ENCODE results near the gene GPATCH4. TPM values are rescaled to one million over a fixed set of nuclear protein-coding genes. Genes with fewer than 3 reads are reported as not detected.
"Not testable (repeated sequence)": the region's sequence is repeated elsewhere in the genome, so short reads cannot be mapped to it uniquely, and the experiment has no call there.

The GPATCH4 gene
- total RNA-seq, 2 experiments from 2014 or later = 19.0 to 20.6 TPM

DNA sequence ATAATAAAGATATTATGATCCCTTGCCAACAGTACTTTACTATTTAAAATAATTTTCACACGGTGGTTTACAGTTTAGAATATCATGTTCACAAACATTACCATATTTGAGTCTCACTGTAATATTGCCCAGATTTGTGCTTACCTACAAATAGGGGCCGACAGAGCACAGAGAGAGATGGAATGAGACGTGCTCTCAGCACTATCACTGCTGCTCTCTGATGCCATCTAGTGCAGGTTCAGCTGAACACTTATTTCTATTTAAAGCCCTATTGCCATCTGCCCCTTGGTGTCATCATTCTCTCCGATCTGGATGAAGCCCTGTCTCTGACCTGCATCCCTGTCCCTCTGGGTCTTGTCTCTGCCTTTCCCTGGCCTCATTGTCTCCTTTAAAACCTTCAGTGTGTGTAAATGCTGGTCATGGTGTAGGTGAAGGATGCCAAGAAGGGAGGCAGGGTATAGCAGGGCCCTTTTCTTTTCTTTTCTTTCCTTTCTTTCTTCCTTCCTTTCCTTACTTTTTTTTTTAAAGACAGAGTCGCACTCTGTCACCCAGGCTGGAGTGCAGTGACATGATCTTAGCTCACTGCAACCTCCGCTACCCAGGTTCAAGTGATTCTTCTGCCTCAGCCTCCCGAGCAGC is 6.9 kb upstream of the GPATCH4 start:
- CTCF ChIA-PET = interaction anchor here (0.6 to 2.1 kb wide), 25 partner anchors 7 to 223 kb away, joined by 3 to 18 read pairs (median 4); partner anchors contain the start of genes GPATCH4 and NAXE
- peaks cover 5% of the 10 kb centered on the region for H3K4me1 Mint-ChIP-seq
- H3K27ac Mint-ChIP-seq = no peak overlapping the region

DNA sequence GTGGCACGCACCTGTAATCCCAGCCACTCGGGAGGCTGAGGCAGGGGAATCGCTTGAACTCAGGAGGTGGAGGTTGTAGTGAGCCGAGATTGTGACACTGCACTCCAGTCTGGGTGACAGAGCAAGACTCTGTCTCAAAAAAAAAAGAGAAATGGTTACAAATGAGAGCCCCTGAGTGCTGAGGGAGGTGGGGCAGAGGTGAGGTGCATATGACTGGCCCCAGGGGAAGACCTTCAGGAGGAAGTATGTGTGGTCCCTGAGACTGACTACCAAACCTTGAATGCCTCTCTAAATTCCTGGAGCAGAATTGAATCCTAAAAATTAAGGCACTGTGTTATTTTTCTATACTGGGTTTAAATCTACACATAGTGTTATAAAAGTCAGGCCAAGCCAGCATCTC is 6.1 kb upstream of the GPATCH4 start:
- H3K4me1 Mint-ChIP-seq = peaks cover 10% of the 10 kb centered on the region
- not testable (repeated sequence) for DNase-seq; H3K27me3 Mint-ChIP-seq; H3K27ac Mint-ChIP-seq; H3K36me3 Mint-ChIP-seq (ENCODE audit: low read depth); H3K9me3 Mint-ChIP-seq; H3K4me3 Mint-ChIP-seq
- ChIA-PET CTCF (interaction anchor here (0.6 to 2.1 kb wide), 11 partner anchors 16 to 222 kb away, joined by 4 to 18 read pairs (median 6); partner anchors contain the start of gene NAXE), POLR2A (interaction anchor here (0.7 kb wide), 1 partner anchor 16 kb away, joined by 3 read pairs; no protein-coding TSS in a partner anchor)

More for the DNA sequence above, 6.9 kb upstream of the GPATCH4 start:
- H3K9me3 Mint-ChIP-seq = no peaks in the 10 kb centered on the region
- no peak overlapping the region for H3K4me3 Mint-ChIP-seq
- POLR2A ChIA-PET = interaction anchor here (0.7 to 1.4 kb wide), 3 partner anchors 8 to 17 kb away, joined by 3 to 6 read pairs (median 3); no protein-coding TSS in a partner anchor
- peaks cover 14% of the 10 kb centered on the region for H3K27me3 Mint-ChIP-seq
- peak; percentile 67 for DNase-seq
- H3K36me3 Mint-ChIP-seq (ENCODE audit: low read depth) = no peaks in the 10 kb centered on the region

DNA sequence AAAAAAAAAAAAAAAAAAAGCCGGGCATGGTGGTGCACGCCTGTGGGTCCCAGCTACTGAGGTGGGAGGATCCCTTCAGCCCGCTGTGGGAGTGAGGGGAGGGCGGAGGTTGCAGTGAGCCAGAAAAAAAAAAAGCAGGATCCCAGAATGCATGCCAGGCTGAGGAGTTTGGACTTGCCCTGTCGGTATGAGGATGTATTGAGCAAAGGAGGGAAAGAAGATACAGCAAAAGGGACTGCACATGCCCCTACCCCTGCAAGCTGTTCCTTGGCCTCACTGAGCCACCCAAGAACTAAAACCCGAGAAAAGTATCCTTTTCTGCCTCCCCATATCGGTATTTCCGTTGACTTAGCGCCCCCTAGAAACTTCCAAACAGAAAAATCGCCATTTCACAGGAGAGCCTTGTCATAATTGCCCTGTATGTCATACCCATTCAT is 1.3 kb upstream of the GPATCH4 start:
- Mint-ChIP-seq H3K27ac (no peak overlapping the region), H3K27me3 (peaks cover 2% of the 10 kb centered on the region), H3K9me3 (no peaks in the 10 kb centered on the region), H3K4me3 (no peak overlapping the region), H3K4me1 (peaks cover 35% of the 10 kb centered on the region), H3K36me3 (ENCODE audit: low read depth) (peaks cover 16% of the 10 kb centered on the region)
- ChIA-PET POLR2A (interaction anchor here (0.9 kb wide), 1 partner anchor 10 kb away, joined by 4 read pairs; no protein-coding TSS in a partner anchor), CTCF (interaction anchor here (0.7 to 1.5 kb wide), 3 partner anchors 122 to 168 kb away, joined by 3 to 6 read pairs (median 3); no protein-coding TSS in a partner anchor)
- no peak for DNase-seq

DNA sequence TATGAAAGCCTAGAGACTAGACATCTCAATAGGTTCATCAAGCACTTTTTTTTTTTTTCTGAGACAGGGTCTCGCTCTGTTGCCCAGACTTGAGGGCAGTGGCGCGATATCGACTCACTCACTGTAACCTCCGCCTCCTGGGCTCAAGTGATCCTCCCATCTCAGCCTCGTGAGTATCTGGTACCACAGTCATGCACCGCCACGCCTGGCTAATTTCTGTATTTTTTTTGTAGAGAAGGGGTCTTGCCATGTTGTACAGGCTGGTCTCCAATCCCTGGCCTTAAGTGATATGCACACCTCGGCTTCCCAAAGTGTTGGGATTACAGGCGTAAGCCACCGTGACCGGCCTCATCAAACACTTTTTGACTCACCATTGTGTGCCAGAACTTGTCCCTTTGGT is 613 bp upstream of the GPATCH4 start:
- no peak overlapping the region for H3K27ac Mint-ChIP-seq
- ChIA-PET POLR2A (interaction anchor here (0.6 to 4.0 kb wide), 5 partner anchors 11 to 145 kb away, joined by 3 to 45 read pairs (median 3); partner anchors contain the start of genes ISG20L2, MEF2D, METTL25B and NAXE), CTCF (interaction anchor here (1.2 to 2.5 kb wide), 3 partner anchors 121 to 216 kb away, joined by 3 to 10 read pairs (median 6); no protein-coding TSS in a partner anchor)
- DNase-seq = no peak
- H3K4me1 Mint-ChIP-seq = peaks cover 35% of the 10 kb centered on the region
- peaks cover 22% of the 10 kb centered on the region for H3K36me3 Mint-ChIP-seq (ENCODE audit: low read depth)
- no peaks in the 10 kb centered on the region for H3K27me3 Mint-ChIP-seq
- no peaks in the 10 kb centered on the region for H3K9me3 Mint-ChIP-seq
- H3K4me3 Mint-ChIP-seq = peak overlapping the region; percentile 98

DNA sequence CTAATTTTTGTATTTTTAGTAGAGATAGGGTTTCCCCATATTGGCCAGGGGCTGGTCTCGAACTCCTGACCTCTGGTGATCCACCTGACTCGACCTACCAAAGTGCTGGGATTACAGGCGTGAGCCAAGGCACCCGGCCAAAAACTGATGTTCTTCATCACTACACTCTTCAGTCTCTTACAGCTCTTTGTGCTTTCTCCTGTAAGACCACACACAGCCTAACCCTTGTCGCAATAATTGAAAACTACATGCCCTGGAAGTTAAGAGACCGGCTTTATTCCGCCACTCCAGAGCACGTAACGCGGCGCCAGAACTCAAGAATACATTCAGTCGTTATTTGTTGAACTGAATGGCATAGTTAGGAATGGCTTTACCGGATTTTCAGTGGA is 552 bp downstream of the GPATCH4 start:
- POLR2A ChIA-PET = interaction anchor here (1.0 to 4.0 kb wide), 11 partner anchors 8 to 212 kb away, joined by 3 to 45 read pairs (median 4); partner anchors contain the start of genes ISG20L2, MEF2D, METTL25B and NAXE
- Mint-ChIP-seq H3K36me3 (ENCODE audit: low read depth) (peaks cover 29% of the 10 kb centered on the region), H3K27ac (peak overlapping the region; percentile 88)

DNA sequence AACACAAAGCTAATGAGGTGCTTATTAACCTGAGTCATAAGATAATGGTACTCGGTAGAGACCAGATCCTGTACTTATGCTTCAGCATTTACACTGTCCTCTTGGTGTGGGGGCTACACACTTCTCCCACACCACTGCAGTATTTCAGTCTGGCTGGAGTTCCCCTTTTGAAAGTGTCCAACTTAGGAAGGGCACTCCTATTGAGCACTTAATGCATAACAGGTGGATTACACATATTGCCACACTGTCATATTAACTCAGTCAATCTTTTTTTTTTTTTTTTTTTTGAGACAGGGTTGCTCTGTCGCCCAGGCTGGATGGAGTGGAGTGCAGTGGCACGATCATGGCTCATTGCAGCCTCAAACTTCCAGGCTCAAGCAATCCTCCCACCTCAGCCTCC is 1.5 kb downstream of the GPATCH4 start:
- ChIA-PET CTCF (interaction anchor here (0.6 to 2.5 kb wide), 7 partner anchors 9 to 452 kb away, joined by 3 to 10 read pairs (median 4); partner anchors contain the start of gene MEF2D), POLR2A (interaction anchor here (1.0 to 4.0 kb wide), 7 partner anchors 9 to 211 kb away, joined by 3 to 45 read pairs (median 3); partner anchors contain the start of gene NAXE)
- Mint-ChIP-seq H3K36me3 (ENCODE audit: low read depth) (peaks cover 35% of the 10 kb centered on the region), H3K27me3 (no peaks in the 10 kb centered on the region), H3K4me1 (peaks cover 40% of the 10 kb centered on the region), H3K4me3 (peak overlapping the region; percentile 98), H3K9me3 (no peaks in the 10 kb centered on the region), H3K27ac (no peak overlapping the region)
- no peak for DNase-seq

More for the DNA sequence above, 552 bp downstream of the GPATCH4 start:
- Mint-ChIP-seq H3K9me3 (no peaks in the 10 kb centered on the region), H3K27me3 (no peaks in the 10 kb centered on the region), H3K4me1 (peaks cover 35% of the 10 kb centered on the region), H3K4me3 (peak overlapping the region; percentile 98)
- CTCF ChIA-PET = interaction anchor here (0.8 to 2.5 kb wide), 6 partner anchors 8 to 215 kb away, joined by 3 to 10 read pairs (median 5); partner anchors contain the start of gene MEF2D
- DNase-seq = no peak

DNA sequence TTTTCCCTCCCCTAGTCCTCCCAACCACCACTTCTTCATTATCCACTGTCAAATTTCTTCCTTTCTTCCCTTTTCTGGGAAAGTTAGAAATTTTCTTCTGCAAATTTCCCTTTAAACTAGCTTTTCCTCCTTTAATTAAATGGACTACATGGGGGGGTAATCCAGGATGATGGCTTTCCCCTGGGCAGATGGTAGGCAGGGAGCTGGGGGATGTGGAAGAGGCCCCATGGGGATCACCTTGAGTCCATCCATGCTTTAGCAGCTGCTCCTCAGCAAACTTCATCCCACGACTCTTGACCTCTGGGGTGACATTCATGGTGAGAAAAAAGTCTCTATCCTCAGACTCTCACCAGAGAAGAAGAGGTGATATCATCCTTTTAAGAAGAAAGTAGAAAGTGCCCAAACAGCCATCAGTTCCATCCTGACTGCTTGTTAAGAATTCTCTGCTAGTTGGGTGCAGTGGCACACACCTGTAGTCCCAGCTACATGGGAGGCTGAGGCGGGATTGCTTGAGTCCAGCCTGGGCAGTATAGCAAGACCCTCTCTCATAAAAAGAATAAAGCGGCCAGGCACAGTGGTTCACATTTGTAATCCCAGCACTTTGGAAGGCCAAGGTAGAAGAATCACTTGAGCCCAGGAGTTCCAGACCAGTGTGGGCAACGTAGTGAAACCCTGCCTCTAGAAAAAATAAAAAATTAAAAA is 2.4 kb downstream of the GPATCH4 start:
- no peak for DNase-seq
- Mint-ChIP-seq H3K36me3 (ENCODE audit: low read depth) (peaks cover 36% of the 10 kb centered on the region), H3K4me1 (peaks cover 43% of the 10 kb centered on the region), H3K4me3 (no peak overlapping the region), H3K27me3 (no peaks in the 10 kb centered on the region), H3K27ac (no peak overlapping the region), H3K9me3 (no peaks in the 10 kb centered on the region)
- CTCF ChIA-PET = interaction anchor here (1.2 to 1.6 kb wide), 2 partner anchors 8 to 98 kb away, joined by 3 to 4 read pairs; no protein-coding TSS in a partner anchor
- POLR2A ChIA-PET = interaction anchor here (1.3 to 4.0 kb wide), 3 partner anchors 8 to 28 kb away, joined by 3 to 45 read pairs (median 13); partner anchors contain the start of gene NAXE

DNA sequence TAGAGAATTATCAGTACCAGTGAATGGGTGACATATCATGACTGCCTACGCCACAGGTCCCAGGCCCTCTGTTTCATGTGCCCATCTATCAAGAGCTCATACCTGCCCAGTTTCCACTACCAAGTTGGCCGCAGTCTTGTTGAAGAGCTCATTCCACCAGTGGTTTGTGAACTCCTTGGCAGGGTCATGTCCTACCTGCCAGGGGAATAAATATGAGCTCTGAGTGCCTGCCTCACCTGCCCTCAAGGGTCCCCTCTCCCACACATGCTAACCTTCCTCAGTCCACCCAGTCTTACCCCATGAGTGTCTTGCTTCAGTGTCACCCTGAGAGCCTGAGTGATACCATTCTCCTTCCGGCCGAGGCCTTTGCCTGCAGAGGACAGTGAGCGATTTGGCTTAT is 3.2 kb downstream of the GPATCH4 start:
- POLR2A ChIA-PET = interaction anchor here (1.3 to 4.0 kb wide), 3 partner anchors 7 to 27 kb away, joined by 3 to 45 read pairs (median 13); partner anchors contain the start of gene NAXE
- no peak for DNase-seq
- no peaks in the 10 kb centered on the region for H3K9me3 Mint-ChIP-seq
- H3K4me1 Mint-ChIP-seq = peaks cover 44% of the 10 kb centered on the region
- no peak overlapping the region for H3K27ac Mint-ChIP-seq
- H3K27me3 Mint-ChIP-seq = no peaks in the 10 kb centered on the region
- H3K36me3 Mint-ChIP-seq (ENCODE audit: low read depth) = peaks cover 37% of the 10 kb centered on the region
- CTCF ChIA-PET = interaction anchor here (1.2 to 1.8 kb wide), 2 partner anchors 97 to 213 kb away, joined by 3 to 6 read pairs; no protein-coding TSS in a partner anchor
- H3K4me3 Mint-ChIP-seq = no peak overlapping the region

DNA sequence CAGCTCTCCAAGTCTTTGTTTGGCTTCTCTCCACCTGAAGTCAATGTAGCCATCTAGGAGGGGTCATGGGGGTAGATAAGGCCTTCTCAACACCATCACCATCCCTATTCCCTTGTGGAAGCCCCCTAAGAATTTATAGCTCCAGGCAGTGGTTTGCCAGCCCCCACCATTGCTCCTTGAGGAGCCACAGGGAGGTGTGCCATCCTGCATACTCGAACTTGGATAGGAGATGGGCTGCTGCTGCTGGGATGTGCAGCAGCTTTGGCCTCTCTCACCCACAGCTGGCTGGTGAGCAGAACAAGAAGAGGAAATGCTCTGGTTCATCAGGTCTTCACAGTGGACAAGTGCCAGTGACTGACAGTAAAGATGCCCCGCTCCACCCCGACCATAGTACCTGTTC is 4.9 kb downstream of the GPATCH4 start:
- ChIA-PET POLR2A (interaction anchor here (0.7 kb wide), 1 partner anchor 11 kb away, joined by 3 read pairs; no protein-coding TSS in a partner anchor), CTCF (no interaction called here)
- H3K27me3 Mint-ChIP-seq = no peaks in the 10 kb centered on the region
- H3K9me3 Mint-ChIP-seq = no peaks in the 10 kb centered on the region
- peaks cover 42% of the 10 kb centered on the region for H3K4me1 Mint-ChIP-seq
- H3K27ac Mint-ChIP-seq = no peak overlapping the region
- DNase-seq = no peak
- peaks cover 42% of the 10 kb centered on the region for H3K36me3 Mint-ChIP-seq (ENCODE audit: low read depth)
- no peak overlapping the region for H3K4me3 Mint-ChIP-seq

DNA sequence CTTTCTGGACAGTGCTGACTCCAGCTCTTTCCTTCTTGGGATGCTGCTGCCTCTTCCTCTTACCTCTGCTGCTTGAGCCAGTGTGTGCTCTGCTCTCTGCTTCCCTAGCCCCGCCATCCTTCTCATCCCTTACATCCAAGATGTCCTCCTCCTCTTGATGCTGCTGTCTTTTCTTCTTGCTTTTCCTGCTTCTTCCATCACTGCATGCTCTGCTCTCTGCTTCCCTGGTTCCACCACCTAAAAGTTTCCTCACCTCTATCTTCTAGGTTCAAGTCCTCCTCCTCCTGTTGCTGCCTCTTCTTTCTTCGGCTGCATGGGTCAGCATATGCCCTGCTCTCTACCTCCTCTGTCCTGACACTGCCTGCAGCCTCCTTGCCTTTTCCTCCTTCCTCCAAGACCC is 6.3 kb downstream of the GPATCH4 start:
- no peaks in the 10 kb centered on the region for H3K27me3 Mint-ChIP-seq
- no peaks in the 10 kb centered on the region for H3K9me3 Mint-ChIP-seq
- no peak overlapping the region for H3K27ac Mint-ChIP-seq
- DNase-seq = no peak
- ChIA-PET CTCF (interaction anchor here (2.3 kb wide), 1 partner anchor 13 kb away, joined by 7 read pairs; no protein-coding TSS in a partner anchor), POLR2A (no interaction called here)
- peaks cover 38% of the 10 kb centered on the region for H3K36me3 Mint-ChIP-seq (ENCODE audit: low read depth)
- H3K4me1 Mint-ChIP-seq = peaks cover 41% of the 10 kb centered on the region
- H3K4me3 Mint-ChIP-seq = no peak overlapping the region

DNA sequence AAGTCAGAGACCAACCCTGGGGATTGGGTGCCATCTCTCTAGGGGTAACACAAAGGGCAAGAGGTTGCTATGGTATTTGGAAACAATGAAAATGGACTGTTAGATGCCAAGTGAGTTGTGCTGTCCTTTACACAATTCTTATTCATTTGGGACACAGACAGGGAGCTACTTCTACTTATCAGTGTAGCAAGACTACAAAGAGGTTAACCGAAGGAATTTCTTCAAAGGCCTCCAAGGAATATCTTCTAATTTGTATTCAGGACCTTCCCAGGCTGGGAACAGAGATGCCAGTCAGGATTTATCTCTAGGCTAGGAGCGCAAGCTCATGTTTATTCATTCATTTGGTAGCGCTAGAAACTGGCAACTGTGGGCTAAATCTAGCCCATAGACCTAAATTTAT is 7.1 kb downstream of the GPATCH4 start:
- Mint-ChIP-seq H3K9me3 (no peaks in the 10 kb centered on the region), H3K27me3 (no peaks in the 10 kb centered on the region), H3K27ac (no peak overlapping the region), H3K4me3 (no peak overlapping the region), H3K36me3 (ENCODE audit: low read depth) (peaks cover 38% of the 10 kb centered on the region), H3K4me1 (peaks cover 34% of the 10 kb centered on the region)
- DNase-seq = no peak
- ChIA-PET POLR2A (interaction anchor here (0.8 to 1.7 kb wide), 3 partner anchors 14 to 29 kb away, joined by 3 to 6 read pairs (median 4); no protein-coding TSS in a partner anchor), CTCF (interaction anchor here (1.0 to 2.3 kb wide), 3 partner anchors 9 to 208 kb away, joined by 3 to 7 read pairs (median 3); no protein-coding TSS in a partner anchor)

DNA sequence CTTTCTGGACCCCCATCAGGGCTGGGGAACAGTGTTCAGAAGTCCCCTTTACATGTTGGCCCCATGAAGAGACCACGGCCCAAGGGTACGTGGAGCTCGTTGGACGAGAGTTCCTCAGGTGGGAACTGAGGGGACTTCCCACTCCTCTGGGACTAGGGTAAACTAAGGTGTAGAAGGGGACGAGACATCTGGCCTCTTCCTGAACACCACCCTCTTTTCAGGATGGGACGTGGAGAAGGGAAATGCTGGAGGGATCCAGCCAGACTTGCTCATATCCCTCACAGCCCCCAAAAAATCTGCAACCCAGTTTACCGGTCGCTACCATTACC is 7.7 kb downstream of the GPATCH4 start:
- DNase-seq = no peak
- Mint-ChIP-seq H3K4me1 (peaks cover 32% of the 10 kb centered on the region), H3K36me3 (ENCODE audit: low read depth) (peaks cover 35% of the 10 kb centered on the region), H3K4me3 (no peak overlapping the region), H3K27me3 (no peaks in the 10 kb centered on the region), H3K9me3 (no peaks in the 10 kb centered on the region), H3K27ac (no peak overlapping the region)
- ChIA-PET POLR2A (interaction anchor here (0.8 to 3.1 kb wide), 6 partner anchors 15 to 113 kb away, joined by 3 to 29 read pairs (median 4); partner anchors contain the start of gene MEF2D), CTCF (interaction anchor here (0.6 to 3.4 kb wide), 5 partner anchors 10 to 635 kb away, joined by 3 to 16 read pairs (median 3); no protein-coding TSS in a partner anchor)

Data from activated CD4-positive, alpha-beta memory T cell treated with anti-CD3 and anti-CD28 coated beads, Interleukin-2, amount 10 ng/mL, durations not matched to agents 7 days and 5 days (primary cell).